Esophagus muscularis mucosa (tissue), 4 donors: ENCODE results near the gene RNFT2.

Experiments
- EP300 ChIP-seq: sonication (generic); formaldehyde crosslinking; IDR thresholded peaks from one replicate; pipeline ENCODE4 v1.6.1; 2017; ENCODE audit warnings: antibody characterized with exemption
- POLR2A ChIP-seq: fragments of 450-650 bp; IDR thresholded peaks from one replicate; pipeline ENCODE4 v1.6.1; 2017; ENCODE audit warnings: antibody characterized with exemption, moderate library complexity, mild to moderate bottlenecking, low read depth
- POLR2AphosphoS5 ChIP-seq, 2 donors: sonication (generic); formaldehyde crosslinking; IDR thresholded peaks; one replicate each; pipeline ENCODE4 v1.6.1; 2017; ENCODE audit warnings: antibody characterized with exemption in 2 of 2
- TF ChIP-seq, protein P1 (sequence below), 3 experiments: fragments of 200-600 bp in 2 of 3; fragments of 450-650 bp in 1 of 3; sonication (generic) in 2 of 3; IDR thresholded peaks; one replicate each; pipeline ENCODE4 v1.5.1; 2017 to 2019; ENCODE audit warnings: antibody characterized with exemption in 3 of 3, mild to moderate bottlenecking in 2 of 3, moderate library complexity in 1 of 3

DNA sequence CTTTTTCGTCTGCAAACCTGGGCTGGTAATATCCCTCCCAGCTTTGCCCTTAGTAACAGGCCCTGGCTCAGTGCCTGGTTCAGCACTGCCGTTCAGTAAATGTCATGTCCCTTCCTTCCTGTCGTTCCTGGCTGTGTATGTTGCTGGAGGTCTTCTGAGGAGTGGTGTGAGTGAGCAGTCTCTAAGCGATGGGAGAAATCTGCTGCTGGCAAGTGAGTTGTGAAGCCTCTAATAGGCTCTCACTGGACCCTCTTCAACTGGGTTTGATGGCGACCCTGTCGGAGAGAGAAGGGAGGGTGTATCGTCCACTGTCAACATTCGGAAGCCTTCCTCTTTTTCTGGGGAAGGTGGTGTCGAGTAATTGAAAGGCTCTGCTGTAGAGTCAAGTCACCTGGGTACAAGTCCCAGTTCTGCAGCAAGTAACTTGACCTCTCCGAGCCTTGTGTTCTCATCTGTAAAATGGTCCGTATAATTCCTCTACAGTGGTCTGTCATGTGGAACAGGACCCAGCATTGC is 80.3 kb downstream of the RNFT2 start:
- TF ChIP-seq POLR2AphosphoS5 (IDR thresholded peaks at IDR 0.05) (peak in 1 of 2 donors; percentile 19), EP300 (no peak), POLR2A (no peak)
- TF ChIP-seq, protein P1, sequence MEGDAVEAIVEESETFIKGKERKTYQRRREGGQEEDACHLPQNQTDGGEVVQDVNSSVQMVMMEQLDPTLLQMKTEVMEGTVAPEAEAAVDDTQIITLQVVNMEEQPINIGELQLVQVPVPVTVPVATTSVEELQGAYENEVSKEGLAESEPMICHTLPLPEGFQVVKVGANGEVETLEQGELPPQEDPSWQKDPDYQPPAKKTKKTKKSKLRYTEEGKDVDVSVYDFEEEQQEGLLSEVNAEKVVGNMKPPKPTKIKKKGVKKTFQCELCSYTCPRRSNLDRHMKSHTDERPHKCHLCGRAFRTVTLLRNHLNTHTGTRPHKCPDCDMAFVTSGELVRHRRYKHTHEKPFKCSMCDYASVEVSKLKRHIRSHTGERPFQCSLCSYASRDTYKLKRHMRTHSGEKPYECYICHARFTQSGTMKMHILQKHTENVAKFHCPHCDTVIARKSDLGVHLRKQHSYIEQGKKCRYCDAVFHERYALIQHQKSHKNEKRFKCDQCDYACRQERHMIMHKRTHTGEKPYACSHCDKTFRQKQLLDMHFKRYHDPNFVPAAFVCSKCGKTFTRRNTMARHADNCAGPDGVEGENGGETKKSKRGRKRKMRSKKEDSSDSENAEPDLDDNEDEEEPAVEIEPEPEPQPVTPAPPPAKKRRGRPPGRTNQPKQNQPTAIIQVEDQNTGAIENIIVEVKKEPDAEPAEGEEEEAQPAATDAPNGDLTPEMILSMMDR (IDR thresholded peaks at IDR 0.05) = no peak
